Panc1 (cell line): ENCODE measurements around the gene RGPD3.

ENCODE experiments used
- POLR2AphosphoS5 ChIP-seq: IDR thresholded peaks from 2 replicates; pipeline ENCODE4 v1.6.1; 2012; ENCODE audit warnings: mild to moderate bottlenecking, low read depth, low read length, moderate library complexity
- SIN3A ChIP-seq: IDR thresholded peaks from 2 replicates; pipeline ENCODE4 v1.6.1; 2012; ENCODE audit warnings: low read depth, mild to moderate bottlenecking, low read length, moderate library complexity, borderline replicate concordance; ENCODE audit not compliant: insufficient read depth
- TCF7L2 ChIP-seq: IDR thresholded peaks from 2 replicates; pipeline ENCODE4 v1.6.1; 2011; ENCODE audit warnings: mild to moderate bottlenecking, low read depth, low read length, inconsistent platforms
- TF ChIP-seq, protein P1 (sequence below): fragments of 450-650 bp; IDR thresholded peaks from 2 replicates; pipeline ENCODE4 v1.5.1; 2017; ENCODE audit warnings: mild to moderate bottlenecking
- TF ChIP-seq, protein P2 (sequence below), 2 experiments: IDR thresholded peaks; 2 replicates each; pipeline ENCODE4 v1.6.1; 2011 to 2012; ENCODE audit warnings: low read depth in 2 of 2, control low read depth in 1 of 2, low read length in 1 of 2, mild to moderate bottlenecking in 1 of 2, moderate library complexity in 1 of 2; ENCODE audit not compliant: insufficient read depth in 1 of 2

DNA sequence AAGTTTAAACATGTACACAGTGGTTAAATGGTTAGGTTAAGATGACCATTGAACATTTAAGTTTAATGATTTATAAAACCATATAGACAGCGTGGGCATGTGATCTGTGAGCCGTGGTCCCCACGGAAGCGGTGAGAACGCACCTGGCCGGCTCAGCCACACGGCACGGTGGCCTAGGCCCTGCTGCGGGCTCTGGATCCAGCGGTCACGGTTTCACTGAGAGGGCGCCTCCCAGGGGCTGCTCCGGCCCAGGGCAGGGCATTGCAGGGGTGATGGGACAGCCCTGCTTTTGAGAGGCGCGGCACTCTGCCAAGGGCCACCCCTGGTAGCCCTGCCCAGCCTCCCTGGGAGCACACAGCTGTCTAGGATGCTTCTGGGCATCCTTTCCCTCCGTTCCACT is 124.9 kb downstream of the RGPD3 start:
- TF ChIP-seq POLR2AphosphoS5 (no peak), TCF7L2 (no peak), SIN3A (no peak)
- TF ChIP-seq, protein P1, sequence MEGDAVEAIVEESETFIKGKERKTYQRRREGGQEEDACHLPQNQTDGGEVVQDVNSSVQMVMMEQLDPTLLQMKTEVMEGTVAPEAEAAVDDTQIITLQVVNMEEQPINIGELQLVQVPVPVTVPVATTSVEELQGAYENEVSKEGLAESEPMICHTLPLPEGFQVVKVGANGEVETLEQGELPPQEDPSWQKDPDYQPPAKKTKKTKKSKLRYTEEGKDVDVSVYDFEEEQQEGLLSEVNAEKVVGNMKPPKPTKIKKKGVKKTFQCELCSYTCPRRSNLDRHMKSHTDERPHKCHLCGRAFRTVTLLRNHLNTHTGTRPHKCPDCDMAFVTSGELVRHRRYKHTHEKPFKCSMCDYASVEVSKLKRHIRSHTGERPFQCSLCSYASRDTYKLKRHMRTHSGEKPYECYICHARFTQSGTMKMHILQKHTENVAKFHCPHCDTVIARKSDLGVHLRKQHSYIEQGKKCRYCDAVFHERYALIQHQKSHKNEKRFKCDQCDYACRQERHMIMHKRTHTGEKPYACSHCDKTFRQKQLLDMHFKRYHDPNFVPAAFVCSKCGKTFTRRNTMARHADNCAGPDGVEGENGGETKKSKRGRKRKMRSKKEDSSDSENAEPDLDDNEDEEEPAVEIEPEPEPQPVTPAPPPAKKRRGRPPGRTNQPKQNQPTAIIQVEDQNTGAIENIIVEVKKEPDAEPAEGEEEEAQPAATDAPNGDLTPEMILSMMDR = no peak
- TF ChIP-seq, protein P2, sequence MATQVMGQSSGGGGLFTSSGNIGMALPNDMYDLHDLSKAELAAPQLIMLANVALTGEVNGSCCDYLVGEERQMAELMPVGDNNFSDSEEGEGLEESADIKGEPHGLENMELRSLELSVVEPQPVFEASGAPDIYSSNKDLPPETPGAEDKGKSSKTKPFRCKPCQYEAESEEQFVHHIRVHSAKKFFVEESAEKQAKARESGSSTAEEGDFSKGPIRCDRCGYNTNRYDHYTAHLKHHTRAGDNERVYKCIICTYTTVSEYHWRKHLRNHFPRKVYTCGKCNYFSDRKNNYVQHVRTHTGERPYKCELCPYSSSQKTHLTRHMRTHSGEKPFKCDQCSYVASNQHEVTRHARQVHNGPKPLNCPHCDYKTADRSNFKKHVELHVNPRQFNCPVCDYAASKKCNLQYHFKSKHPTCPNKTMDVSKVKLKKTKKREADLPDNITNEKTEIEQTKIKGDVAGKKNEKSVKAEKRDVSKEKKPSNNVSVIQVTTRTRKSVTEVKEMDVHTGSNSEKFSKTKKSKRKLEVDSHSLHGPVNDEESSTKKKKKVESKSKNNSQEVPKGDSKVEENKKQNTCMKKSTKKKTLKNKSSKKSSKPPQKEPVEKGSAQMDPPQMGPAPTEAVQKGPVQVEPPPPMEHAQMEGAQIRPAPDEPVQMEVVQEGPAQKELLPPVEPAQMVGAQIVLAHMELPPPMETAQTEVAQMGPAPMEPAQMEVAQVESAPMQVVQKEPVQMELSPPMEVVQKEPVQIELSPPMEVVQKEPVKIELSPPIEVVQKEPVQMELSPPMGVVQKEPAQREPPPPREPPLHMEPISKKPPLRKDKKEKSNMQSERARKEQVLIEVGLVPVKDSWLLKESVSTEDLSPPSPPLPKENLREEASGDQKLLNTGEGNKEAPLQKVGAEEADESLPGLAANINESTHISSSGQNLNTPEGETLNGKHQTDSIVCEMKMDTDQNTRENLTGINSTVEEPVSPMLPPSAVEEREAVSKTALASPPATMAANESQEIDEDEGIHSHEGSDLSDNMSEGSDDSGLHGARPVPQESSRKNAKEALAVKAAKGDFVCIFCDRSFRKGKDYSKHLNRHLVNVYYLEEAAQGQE (IDR thresholded peaks at IDR 0.05; ENCODE audit: insufficient read depth in 1 of 2, low read depth in 2 of 2, low read length in 1 of 2) = no peak
